H1 (cell line): Measurements from ENCODE around the gene CAMK2B. TPM values are rescaled to one million over a fixed set of nuclear protein-coding genes. Genes with fewer than 3 reads are reported as not detected.

Experiments used
- CTCF ChIA-PET: fragments of 300-600 bp; sonication (Branson Sonifier 250); formaldehyde crosslinking; loops from one replicate; lab custom pipeline; 2021; ENCODE audit not compliant: partially characterized antibody; lab: Charles Lee
- POLR2A ChIA-PET: fragments of 300-600 bp; sonication (Branson Sonifier 250); formaldehyde crosslinking; loops from one replicate; lab custom pipeline; 2021; ENCODE audit warnings: inconsistent platforms; ENCODE audit not compliant: partially characterized antibody; lab: Charles Lee
- DNase-seq, 2 experiments: peaks; one replicate each; pipeline versions ENCODE4 v3.0.0 to v3.0.0-alpha.2; 2010 to 2022; ENCODE audit warnings: low spot score in 2 of 2, low read depth in 1 of 2, mixed read lengths in 1 of 2
- FAIRE-seq: peaks from 2 replicates; lab custom pipeline; 2011; peaks lifted over from hg19 to GRCh38; lab: Jason Lieb, UNC
- H2AFZ ChIP-seq: 2 replicates; pipeline ENCODE4 v1.8.1; 2012; ENCODE audit warnings: low read length, inconsistent platforms
- H2AK5ac ChIP-seq: 2 replicates; pipeline ENCODE4 v1.6.1; 2013; ENCODE audit warnings: low read depth, low read length
- H2BK120ac ChIP-seq: replicated peaks from 2 replicates; pipeline ENCODE3; 2013; ENCODE audit warnings: low read depth, low read length, inconsistent platforms
- H2BK12ac ChIP-seq: 2 replicates; pipeline ENCODE4 v1.6.1; 2013; ENCODE audit warnings: low read depth, low read length
- H2BK15ac ChIP-seq: 2 replicates; pipeline ENCODE4 v1.6.1; 2013; ENCODE audit warnings: low read length
- H2BK20ac ChIP-seq: 2 replicates; pipeline ENCODE4 v1.6.1; 2013; ENCODE audit warnings: low read length
- H2BK5ac ChIP-seq: 2 replicates; pipeline ENCODE4 v1.6.1; 2013; ENCODE audit warnings: low read depth, low read length
- H3K14ac ChIP-seq: 2 replicates; pipeline ENCODE4 v1.6.1; 2013; ENCODE audit warnings: inconsistent platforms; ENCODE audit not compliant: insufficient read length
- H3K18ac ChIP-seq: 2 replicates; pipeline ENCODE4 v1.6.1; 2013; ENCODE audit warnings: low read length; ENCODE audit errors: extremely low read depth
- H3K23ac ChIP-seq: 2 replicates; pipeline ENCODE4 v1.6.1; 2013; ENCODE audit warnings: inconsistent platforms; ENCODE audit not compliant: insufficient read length
- H3K23me2 ChIP-seq: 2 replicates; pipeline ENCODE4 v1.6.1; 2013; ENCODE audit warnings: low read depth, low read length
- H3K27ac ChIP-seq: 2 replicates; pipeline ENCODE4 v1.6.1; 2011; ENCODE audit warnings: low read depth, low read length, inconsistent platforms
- H3K27me3 ChIP-seq, 4 experiments: replicated peaks in 1 of 4; 1 replicate in 1 of 4; 2 replicates in 3 of 4; pipeline versions ENCODE4 v1.6.1 to v1.8.1; 2011 to 2013; ENCODE audit warnings: low read length in 3 of 4, mild to moderate bottlenecking in 3 of 4, inconsistent platforms in 2 of 4, mixed read lengths in 2 of 4, moderate library complexity in 1 of 4; ENCODE audit not compliant: control insufficient read depth in 3 of 4, insufficient read depth in 3 of 4; ENCODE audit errors: extremely low read depth in 1 of 4
- H3K36me3 ChIP-seq, 4 experiments: 2 replicates each; pipeline versions ENCODE4 v1.6.1 to v1.8.1; 2011 to 2013; ENCODE audit warnings: mild to moderate bottlenecking in 4 of 4, low read length in 3 of 4, moderate library complexity in 2 of 4, control low read depth in 1 of 4, inconsistent platforms in 1 of 4; ENCODE audit not compliant: insufficient read depth in 4 of 4, control insufficient read depth in 2 of 4
- H3K4ac ChIP-seq: replicated peaks from 2 replicates; pipeline ENCODE3; 2013; ENCODE audit warnings: low read length, low read depth, mixed read lengths, inconsistent platforms; ENCODE audit not compliant: insufficient read length
- H3K4me1 ChIP-seq, 4 experiments: replicated peaks in 1 of 4; 1 replicate in 1 of 4; 2 replicates in 3 of 4; pipeline versions ENCODE4 v1.6.1 to v1.8.1; 2011 to 2013; ENCODE audit warnings: low read length in 3 of 4, inconsistent platforms in 2 of 4, mixed read lengths in 1 of 4; ENCODE audit not compliant: insufficient read depth in 4 of 4, control insufficient read depth in 3 of 4
- H3K4me2 ChIP-seq, 2 experiments: 2 replicates each; pipeline versions ENCODE4 v1.6.1 to v1.8.1; 2011 to 2013; ENCODE audit warnings: low read depth in 2 of 2, low read length in 2 of 2, control low read depth in 1 of 2, inconsistent platforms in 1 of 2, mild to moderate bottlenecking in 1 of 2; ENCODE audit not compliant: insufficient read depth in 1 of 2
- H3K4me3 ChIP-seq, 4 experiments: fragments of 200-600, 300-600 bp in 1 of 4; sonication (generic), shearing (Covaris generic), sonication (Bioruptor Twin) in 1 of 4; 2 replicates each; pipeline versions ENCODE4 v1.5.1 to v1.8.1; 2011 to 2016; ENCODE audit warnings: low read length in 4 of 4, low read depth in 3 of 4, control low read depth in 2 of 4, inconsistent platforms in 2 of 4, mild to moderate bottlenecking in 2 of 4, mixed read lengths in 1 of 4, moderate library complexity in 1 of 4; ENCODE audit not compliant: insufficient read depth in 2 of 4; ENCODE audit errors: extremely low read depth in 1 of 4
- H3K56ac ChIP-seq: replicated peaks from 2 replicates; pipeline ENCODE3; 2013; ENCODE audit warnings: low read depth, mild to moderate bottlenecking, mixed read lengths, low read length, inconsistent platforms; ENCODE audit not compliant: insufficient read length
- H3K79me1 ChIP-seq: 2 replicates; pipeline ENCODE4 v1.6.1; 2013; ENCODE audit warnings: low read depth, low read length, control low read depth
- H3K79me2 ChIP-seq, 2 experiments: 2 replicates each; pipeline versions ENCODE4 v1.6.1 to v1.8.1; 2012 to 2013; ENCODE audit warnings: low read length in 2 of 2, mild to moderate bottlenecking in 2 of 2, inconsistent platforms in 1 of 2; ENCODE audit not compliant: insufficient read depth in 2 of 2, control insufficient read depth in 1 of 2
- H3K9ac ChIP-seq, 4 experiments: replicated peaks in 1 of 4; 1 replicate in 1 of 4; 2 replicates in 3 of 4; pipeline versions ENCODE4 v1.6.1 to v1.8.1; 2011 to 2013; ENCODE audit warnings: low read depth in 3 of 4, low read length in 3 of 4, control low read depth in 2 of 4, mild to moderate bottlenecking in 2 of 4, moderate library complexity in 2 of 4, inconsistent platforms in 1 of 4; ENCODE audit errors: extremely low read depth in 1 of 4
- H3K9me3 ChIP-seq, 2 experiments: 2 replicates each; pipeline versions ENCODE4 v1.6.1 to v1.8.1; 2012 to 2013; ENCODE audit warnings: mild to moderate bottlenecking in 2 of 2, moderate library complexity in 2 of 2, control low read depth in 1 of 2, inconsistent platforms in 1 of 2, low read depth in 1 of 2, low read length in 1 of 2, mixed read lengths in 1 of 2; ENCODE audit not compliant: insufficient read depth in 2 of 2
- H4K20me1 ChIP-seq, 2 experiments: replicated peaks in 1 of 2; 2 replicates each; pipeline versions ENCODE3 to v1.8.1; 2011 to 2013; ENCODE audit warnings: inconsistent platforms in 2 of 2, low read length in 2 of 2, mild to moderate bottlenecking in 1 of 2; ENCODE audit not compliant: insufficient read depth in 2 of 2, control insufficient read depth in 1 of 2
- H4K5ac ChIP-seq: 2 replicates; pipeline ENCODE4 v1.6.1; 2013; ENCODE audit warnings: low read length, low read depth, mixed read lengths, inconsistent platforms; ENCODE audit not compliant: insufficient read length
- H4K8ac ChIP-seq: 2 replicates; pipeline ENCODE4 v1.8.0; 2013; ENCODE audit warnings: mild to moderate bottlenecking, moderate library complexity, low read length, inconsistent platforms; ENCODE audit not compliant: insufficient read depth; ENCODE audit errors: extremely low read depth
- H4K91ac ChIP-seq: replicated peaks from 2 replicates; pipeline ENCODE3; 2013; ENCODE audit warnings: low read length, mixed read lengths, inconsistent platforms; ENCODE audit not compliant: insufficient read length
- CEBPB ChIP-seq: IDR thresholded peaks from 2 replicates; pipeline ENCODE4 v1.6.1; 2012; ENCODE audit warnings: low read depth, low read length
- MAX ChIP-seq: IDR thresholded peaks from 2 replicates; pipeline ENCODE4 v1.6.1; 2012; ENCODE audit warnings: inconsistent platforms
- SAP30 ChIP-seq: fragments of 300-600 bp; sonication (generic); IDR thresholded peaks from 2 replicates; pipeline ENCODE4 v1.7.1; 2012; ENCODE audit warnings: low read length, moderate library complexity, mild to moderate bottlenecking, inconsistent platforms; ENCODE audit not compliant: insufficient read depth, insufficient replicate concordance
- SP1 ChIP-seq: IDR thresholded peaks from 2 replicates; pipeline ENCODE4 v1.6.1; 2011; ENCODE audit warnings: low read depth, low read length
- WGBS, 2 experiments: shearing (Covaris generic) in 1 of 2; methylation state at CpG; one replicate each; pipeline versions ENCODE4 v1.1.6 to v1.1.7; 2013 to 2015; ENCODE audit warnings: low lambda C conversion rate in 2 of 2, mixed read lengths in 2 of 2, inconsistent platforms in 1 of 2, low coverage in 1 of 2, missing lambda C conversion rate in 1 of 2; ENCODE audit not compliant: insufficient replicate concordance in 2 of 2, insufficient coverage in 1 of 2, insufficient read length in 1 of 2; ENCODE audit errors: extremely low coverage in 1 of 2, missing lambda C conversion rate in 1 of 2; 5-methylcytosine and 5-hydroxymethylcytosine counted together
- polyA plus RNA-seq, 7 experiments: library from polyadenylated mRNA; depleted of rRNA in 3 of 7; stranded (reverse) in 5 of 7; unstranded in 2 of 7; fragments of >200 nt in 5 of 7; fragments of 200-250 nt in 2 of 7; gene quantifications; 1 replicate in 5 of 7; 2 replicates in 1 of 7; 4 replicates in 1 of 7; pipeline versions ENCODE4 v1.2.1 to v1.2.3, GENCODE V29; 2011 to 2013; ENCODE audit warnings: missing spikeins in 2 of 7, mixed read lengths in 2 of 7
- total RNA-seq: library from RNA; stranded (reverse); fragmentation: NEBNext Ultra II Directional; extraction: Animal tissue kit (Norgen Biotek cat#: 25700); gene quantifications from 2 replicates; pipeline ENCODE4 v1.2.1, GENCODE V29; 2021

Gene CAMK2B
- total and polyA plus RNA-seq, 2 of the 8 experiments (the other 6 are each of a cell fraction or from before 2014, with no cell fraction given), result 0.05 to 0.15 TPM

GRCh38 chr7:44213877-44214388 is 111.5 kb downstream of the CAMK2B start:
- H2BK12ac ChIP-seq, result no peak overlapping the region
- H2BK20ac ChIP-seq, result no peak overlapping the region
- H2BK5ac ChIP-seq, result peak overlapping the region; percentile 35; the same call in 1 of the 2 replicates
- H3K36me3 ChIP-seq, result peaks cover 11 to 31% (median 19%) of the 10 kb centered on the region in 4 experiments
- H2BK120ac ChIP-seq, result no peak overlapping the region
- peak overlapping the region; percentile 18; the same call in 1 of the 2 replicates for H4K8ac ChIP-seq
- H2AK5ac ChIP-seq, result no peak overlapping the region
- no peaks in the 10 kb centered on the region for H3K79me2 ChIP-seq
- DNase-seq (no peak), FAIRE-seq (no peak)
- no peaks in the 10 kb centered on the region for H3K23me2 ChIP-seq
- no peaks in the 10 kb centered on the region for H3K27me3 ChIP-seq
- peaks cover 0 to 23% (median 15%) of the 10 kb centered on the region in 4 experiments; a peak in 6 of 7 replicates for H3K4me1 ChIP-seq
- no peak overlapping the region for H2AFZ ChIP-seq
- no peak overlapping the region for H4K5ac ChIP-seq
- no peak overlapping the region for H3K18ac ChIP-seq
- no peak overlapping the region for H3K56ac ChIP-seq
- POLR2A ChIA-PET, result interaction anchor here (0.9 to 1.6 kb wide), 5 partner anchors 10 to 148 kb away, joined by 3 to 6 read pairs (median 4); partner anchors contain the start of gene PGAM2
- no peak overlapping the region for H3K14ac ChIP-seq
- H3K9ac ChIP-seq, result no peak overlapping the region
- no peak overlapping the region for H3K4me2 ChIP-seq
- CTCF ChIA-PET, result interaction anchor here (0.7 to 6.0 kb wide), 21 partner anchors 9 to 262 kb away, joined by 3 to 35 read pairs (median 4); partner anchors contain the start of gene YKT6
- H3K4ac ChIP-seq, result no peak overlapping the region
- H3K9me3 ChIP-seq, result no peaks in the 10 kb centered on the region; a peak in 1 of 4 replicates
- H2BK15ac ChIP-seq, result no peak overlapping the region
- no peak overlapping the region for H4K91ac ChIP-seq
- peaks cover 0 to 5% of the 10 kb centered on the region in 2 experiments for H4K20me1 ChIP-seq
- WGBS, 2 experiments, result 70% methylated on average over 7 of the region's 9 CpGs; no CpG with 5 or more reads in 1 of the 2 experiments
- H3K27ac ChIP-seq, result peak overlapping the region; percentile 36; the same call in 1 of the 2 replicates
- H3K79me1 ChIP-seq, result no peaks in the 10 kb centered on the region
- H3K23ac ChIP-seq, result no peak overlapping the region
- H3K4me3 ChIP-seq, result no peak overlapping the region
- TF ChIP-seq MAX (no peak), SAP30 (no peak), CEBPB (no peak), SP1 (no peak)
